Activated T-cell treated with anti-CD3 and anti-CD28 coated beads, Interleukin-2, amount 50 U/mL, for 72 hours (primary cell): Measurements from ENCODE around the gene FAM168A. TPM values are rescaled to one million over a fixed set of nuclear protein-coding genes. Genes with fewer than 3 reads are reported as not detected.

Experiments
- ATAC-seq, 2 donors: fragments of 150-1000 bp; cut with Tn5 transposase; replicated peaks in 1 of 2; 2 replicates each; pipeline ENCODE4 v1.10.0; 2021; ENCODE audit warnings: moderate library complexity in 2 of 2, mild to moderate bottlenecking in 1 of 2
- DNase-seq, 2 donors: peaks; one replicate each; pipeline ENCODE4 v3.0.0; 2021 to 2022; ENCODE audit warnings: mixed read lengths in 1 of 2
- H3K27ac Mint-ChIP-seq: one replicate; pipeline ENCODE4 v1.8.0; 2022; ENCODE audit warnings: mild to moderate bottlenecking, moderate library complexity, mixed read lengths
- H3K27me3 Mint-ChIP-seq: one replicate; pipeline ENCODE4 v1.8.0; 2022; ENCODE audit warnings: low read depth, mixed read lengths
- H3K36me3 Mint-ChIP-seq, 2 donors: one replicate each; pipeline ENCODE4 v1.8.0; 2022; ENCODE audit warnings: mixed read lengths in 2 of 2, mild to moderate bottlenecking in 1 of 2; ENCODE audit not compliant: insufficient read depth in 2 of 2
- H3K4me1 Mint-ChIP-seq: one replicate; pipeline ENCODE4 v1.8.0; 2022; ENCODE audit warnings: low read depth, mixed read lengths
- H3K4me3 Mint-ChIP-seq, 2 donors: one replicate each; pipeline ENCODE4 v1.8.0; 2022; ENCODE audit warnings: mild to moderate bottlenecking in 2 of 2, mixed read lengths in 2 of 2, moderate library complexity in 2 of 2
- H3K9me3 Mint-ChIP-seq, 2 donors: one replicate each; pipeline ENCODE4 v1.8.0; 2022; ENCODE audit warnings: mixed read lengths in 2 of 2
- total RNA-seq, 2 donors: library from RNA; stranded (reverse); gene quantifications; one replicate each; pipeline ENCODE4 v1.2.3, GENCODE V29; 2022

FAM168A gene
- total RNA-seq, 2 donors from 2014 or later: 21.5 to 23.5 TPM

DNA sequence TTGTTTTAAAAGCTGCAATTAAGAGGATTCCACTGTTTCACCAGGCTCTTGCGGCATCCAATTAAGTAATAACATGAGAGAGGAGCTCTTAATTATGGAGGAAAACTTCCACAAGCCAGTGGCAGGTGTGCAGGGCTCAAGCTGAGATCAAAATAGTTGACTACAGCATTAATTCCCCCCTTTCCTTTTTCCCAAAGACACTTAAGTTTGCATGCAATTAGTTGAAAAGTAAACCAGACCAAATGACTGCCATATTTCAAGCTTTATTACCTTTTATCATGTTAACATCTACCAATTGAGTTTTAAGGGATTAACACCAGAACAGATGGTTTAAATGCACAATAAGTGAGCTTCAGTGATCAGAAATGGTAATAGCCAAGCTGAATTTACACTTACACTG, 32.1 kb downstream of the FAM168A start:
- Mint-ChIP-seq H3K4me3 (no peak overlapping the region), H3K27me3 (no peaks in the 10 kb centered on the region), H3K27ac (no peak overlapping the region), H3K4me1 (no peaks in the 10 kb centered on the region), H3K9me3 (no peaks in the 10 kb centered on the region), H3K36me3 (no peaks in the 10 kb centered on the region)
- no peak for DNase-seq
- ATAC-seq: no peak

DNA sequence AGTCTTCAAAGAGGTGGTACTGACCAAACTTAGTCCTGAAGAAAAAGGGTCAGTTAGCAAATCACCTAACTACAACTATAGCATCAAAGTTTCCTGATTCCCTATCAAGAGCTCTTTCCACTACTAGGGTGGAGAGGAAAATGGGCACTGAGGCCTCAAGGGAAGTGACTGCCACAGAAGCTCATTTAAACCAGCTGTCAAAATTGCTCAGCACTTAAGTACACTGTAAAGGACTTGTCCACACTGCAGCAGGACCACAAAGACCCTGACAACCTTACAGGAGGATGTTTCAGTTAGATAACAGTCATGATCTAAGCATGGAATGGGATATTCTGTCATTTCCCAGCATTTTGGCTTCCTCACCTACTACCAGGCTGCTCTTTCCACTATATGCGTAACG, 33.0 kb downstream of the FAM168A start:
- no peaks in the 10 kb centered on the region for H3K4me1 Mint-ChIP-seq
- no peak overlapping the region for H3K4me3 Mint-ChIP-seq
- H3K9me3 Mint-ChIP-seq: no peaks in the 10 kb centered on the region
- no peaks in the 10 kb centered on the region for H3K36me3 Mint-ChIP-seq
- ATAC-seq (no peak), DNase-seq (no peak)
- no peaks in the 10 kb centered on the region for H3K27me3 Mint-ChIP-seq
- no peak overlapping the region for H3K27ac Mint-ChIP-seq

DNA sequence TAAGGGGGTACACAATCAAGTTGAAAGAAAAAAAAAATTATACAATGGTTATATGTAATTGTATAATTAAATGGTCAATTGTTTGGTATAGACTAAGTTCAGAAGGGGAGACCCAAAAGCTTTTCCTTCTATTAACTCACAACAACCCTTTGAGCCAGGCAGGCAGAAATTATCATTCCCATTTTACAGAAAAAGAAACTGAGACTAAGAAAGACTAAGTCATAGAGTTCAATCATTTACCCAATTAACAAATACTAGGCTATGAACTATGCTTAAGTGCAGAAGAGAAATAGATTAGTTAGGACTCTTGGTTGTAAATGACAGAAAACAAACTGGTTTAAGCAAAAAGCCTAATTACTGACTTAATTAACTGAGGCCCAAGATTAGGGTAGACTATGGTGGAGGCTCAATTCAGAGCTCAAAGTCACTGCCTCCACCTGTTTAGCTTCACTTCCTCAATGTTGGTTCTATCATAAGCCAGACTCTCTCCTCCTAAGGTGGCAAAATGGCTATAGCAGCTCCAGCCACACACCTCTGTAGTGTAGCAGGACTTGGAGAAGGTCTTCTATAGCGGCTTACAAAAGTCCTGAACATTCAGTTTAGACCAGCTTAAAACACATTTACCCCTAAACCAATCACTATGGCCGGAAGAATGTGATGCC, 34.2 kb downstream of the FAM168A start:
- Mint-ChIP-seq H3K36me3 (no peaks in the 10 kb centered on the region), H3K4me3 (no peak overlapping the region), H3K27me3 (no peaks in the 10 kb centered on the region), H3K4me1 (no peaks in the 10 kb centered on the region), H3K27ac (no peak overlapping the region), H3K9me3 (no peaks in the 10 kb centered on the region)
- DNase-seq (no peak), ATAC-seq (no peak)

DNA sequence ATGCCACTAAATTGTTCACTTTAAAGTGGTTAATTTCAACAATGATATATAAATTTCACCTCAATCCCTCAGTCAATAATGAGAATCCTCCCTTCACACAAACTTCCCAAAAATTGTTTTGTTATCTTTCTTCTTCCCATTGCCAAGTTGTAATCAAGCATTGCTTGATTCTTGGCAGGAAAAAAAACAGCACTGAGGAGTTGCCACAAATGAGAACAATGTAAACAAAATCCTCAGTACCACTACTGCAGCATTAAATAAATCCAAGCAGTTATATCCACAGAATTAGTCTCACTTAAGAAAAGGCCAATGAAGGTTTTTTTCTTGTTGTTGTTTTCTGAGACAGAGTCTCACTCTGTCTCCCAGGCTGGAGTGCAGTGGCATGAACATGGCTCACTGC, 38.2 kb downstream of the FAM168A start:
- Mint-ChIP-seq H3K27me3 (no peaks in the 10 kb centered on the region), H3K4me3 (no peak overlapping the region), H3K36me3 (peaks cover 0 to 2% of the 10 kb centered on the region in 2 donors), H3K9me3 (peaks cover 0 to 2% of the 10 kb centered on the region in 2 donors), H3K4me1 (no peaks in the 10 kb centered on the region), H3K27ac (no peak overlapping the region)
- DNase-seq (no peak), ATAC-seq (no peak)

DNA sequence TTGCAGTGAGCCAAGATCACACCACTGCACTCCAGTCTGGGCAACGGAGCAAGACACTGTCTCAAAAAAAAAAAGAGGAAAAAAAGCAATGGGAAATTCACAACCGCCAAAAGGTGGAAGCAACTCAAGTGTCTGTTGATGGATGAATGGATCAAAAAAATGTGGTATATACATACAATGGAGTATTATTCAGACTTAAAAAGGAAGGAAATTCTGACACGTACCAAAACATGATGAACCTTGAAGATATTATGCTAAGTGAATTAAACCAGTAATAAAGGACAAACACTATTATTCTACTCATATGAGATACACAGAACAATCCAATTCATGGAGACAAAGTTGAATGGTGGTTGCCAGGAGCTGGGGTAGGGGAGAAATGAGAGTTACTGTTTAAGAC, 40.9 kb downstream of the FAM168A start:
- no peak overlapping the region for H3K4me3 Mint-ChIP-seq
- H3K27ac Mint-ChIP-seq: no peak overlapping the region
- peaks cover 0 to 2% of the 10 kb centered on the region in 2 donors for H3K9me3 Mint-ChIP-seq
- H3K27me3 Mint-ChIP-seq: no peaks in the 10 kb centered on the region
- H3K36me3 Mint-ChIP-seq: peaks cover 0 to 2% of the 10 kb centered on the region in 2 donors
- H3K4me1 Mint-ChIP-seq: no peaks in the 10 kb centered on the region
- no peak for DNase-seq
- ATAC-seq: no peak

- peaks cover 10% of the 10 kb centered on the region for H3K4me1 Mint-ChIP-seq
- DNase-seq (no peak), ATAC-seq (no peak)
- H3K4me3 Mint-ChIP-seq: no peak overlapping the region
- no peaks in the 10 kb centered on the region for H3K27me3 Mint-ChIP-seq
- no peak overlapping the region for H3K27ac Mint-ChIP-seq
- peaks cover 0 to 2% of the 10 kb centered on the region in 2 donors for H3K9me3 Mint-ChIP-seq
- peaks cover 0 to 2% of the 10 kb centered on the region in 2 donors for H3K36me3 Mint-ChIP-seq
Measured at GRCh38 chr11:73555615-73556014, 42.3 kb downstream of the FAM168A start.

DNA sequence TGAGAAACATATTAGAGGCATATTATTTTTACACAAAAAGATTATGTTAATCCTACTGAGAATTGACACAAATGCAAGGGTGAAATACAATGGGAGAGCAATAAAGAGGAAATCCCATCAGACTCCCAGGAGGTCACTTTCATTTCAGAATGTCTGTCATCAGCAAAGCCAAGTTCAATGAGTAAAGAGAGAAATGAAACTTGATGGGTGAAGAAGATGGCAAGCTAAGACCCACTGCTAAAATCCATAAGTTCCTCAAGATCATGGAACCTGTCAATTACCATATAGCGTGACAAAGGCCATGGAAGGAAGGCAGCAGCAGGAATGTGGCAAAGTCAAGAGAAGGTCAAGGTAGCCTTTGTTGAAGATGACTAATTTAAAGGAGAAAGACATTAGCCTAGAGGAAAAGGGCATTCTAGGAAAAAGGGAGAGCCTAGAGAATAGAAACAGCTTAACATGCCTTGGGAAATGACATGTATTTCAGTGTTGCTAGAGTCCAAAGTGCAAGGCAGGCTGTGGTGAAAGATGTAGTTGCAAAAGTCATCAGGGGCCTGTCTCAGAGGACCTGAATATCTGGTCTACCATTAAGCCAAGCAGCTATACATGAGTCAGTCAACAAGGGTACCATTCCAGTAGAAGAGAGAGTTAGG, 43.1 kb downstream of the FAM168A start:
- Mint-ChIP-seq H3K36me3 (peaks cover 0 to 2% of the 10 kb centered on the region in 2 donors), H3K4me1 (peaks cover 17% of the 10 kb centered on the region), H3K4me3 (no peak overlapping the region), H3K9me3 (peaks cover 0 to 2% of the 10 kb centered on the region in 2 donors), H3K27ac (no peak overlapping the region), H3K27me3 (no peaks in the 10 kb centered on the region)
- no peak for ATAC-seq
- DNase-seq: no peak

DNA sequence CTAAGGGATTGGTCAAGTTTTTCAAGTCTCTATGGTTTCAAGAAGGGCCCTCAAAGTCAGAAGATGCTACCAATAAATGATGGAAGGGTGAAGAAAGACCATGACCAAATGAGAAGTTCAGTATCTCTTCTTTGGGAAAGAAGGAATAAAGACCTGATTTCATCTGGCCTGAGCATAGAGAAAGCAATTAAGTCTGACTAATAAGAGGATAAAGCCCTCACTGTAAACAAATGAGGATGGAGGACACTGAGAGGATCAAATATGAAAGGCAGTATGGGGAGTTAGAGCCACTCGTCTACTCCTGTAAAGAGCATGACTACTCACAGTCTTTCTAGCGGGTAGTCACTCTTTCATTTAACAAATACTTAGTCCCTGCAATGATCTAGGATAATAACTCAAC, 44.6 kb downstream of the FAM168A start:
- Mint-ChIP-seq H3K27ac (no peak overlapping the region), H3K36me3 (peaks cover 0 to 2% of the 10 kb centered on the region in 2 donors), H3K9me3 (peaks cover 0 to 2% of the 10 kb centered on the region in 2 donors), H3K4me1 (peaks cover 20% of the 10 kb centered on the region), H3K27me3 (no peaks in the 10 kb centered on the region), H3K4me3 (no peak overlapping the region)
- DNase-seq (no peak), ATAC-seq (no peak)

DNA sequence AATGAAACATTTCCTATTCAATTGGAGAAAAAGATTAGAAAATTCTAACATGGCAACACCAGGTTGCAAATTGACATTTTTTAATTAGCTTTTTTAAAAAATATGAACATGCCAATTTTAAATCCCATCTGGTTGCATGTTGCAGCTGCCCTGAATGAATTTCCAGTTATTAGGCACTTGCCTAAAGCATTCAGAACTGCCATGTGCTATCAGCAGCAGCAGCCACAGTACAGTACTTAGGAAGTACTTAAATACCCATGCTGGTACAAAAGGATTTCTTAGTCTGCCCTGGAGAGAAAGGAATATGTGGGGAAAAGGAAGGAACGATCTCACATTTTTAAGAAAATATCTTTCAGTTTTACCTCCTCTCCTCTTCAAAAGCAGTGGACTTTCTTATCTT, 46.2 kb downstream of the FAM168A start:
- H3K4me3 Mint-ChIP-seq: no peak overlapping the region
- H3K4me1 Mint-ChIP-seq: peaks cover 27% of the 10 kb centered on the region
- H3K9me3 Mint-ChIP-seq: peaks cover 0 to 2% of the 10 kb centered on the region in 2 donors
- H3K36me3 Mint-ChIP-seq: peaks cover 0 to 4% of the 10 kb centered on the region in 2 donors
- no peaks in the 10 kb centered on the region for H3K27me3 Mint-ChIP-seq
- DNase-seq (no peak), ATAC-seq (no peak)
- no peak overlapping the region for H3K27ac Mint-ChIP-seq

- peaks cover 27% of the 10 kb centered on the region for H3K4me1 Mint-ChIP-seq
- no peak for DNase-seq
- no peak overlapping the region for H3K27ac Mint-ChIP-seq
- ATAC-seq: no peak
- no peaks in the 10 kb centered on the region for H3K9me3 Mint-ChIP-seq
- peaks cover 0 to 2% of the 10 kb centered on the region in 2 donors for H3K36me3 Mint-ChIP-seq
- no peaks in the 10 kb centered on the region for H3K27me3 Mint-ChIP-seq
- H3K4me3 Mint-ChIP-seq: no peak overlapping the region
Measured at GRCh38 chr11:73549376-73549775, 48.5 kb downstream of the FAM168A start.

- H3K4me3 Mint-ChIP-seq: no peak overlapping the region
- H3K4me1 Mint-ChIP-seq: peaks cover 27% of the 10 kb centered on the region
- peaks cover 0 to 2% of the 10 kb centered on the region in 2 donors for H3K36me3 Mint-ChIP-seq
- no peak overlapping the region for H3K27ac Mint-ChIP-seq
- no peaks in the 10 kb centered on the region for H3K27me3 Mint-ChIP-seq
- H3K9me3 Mint-ChIP-seq: no peaks in the 10 kb centered on the region
- no peak for DNase-seq
- ATAC-seq: no peak
Measured at GRCh38 chr11:73547706-73548595, 50.0 kb downstream of the FAM168A start.

- DNase-seq (no peak), ATAC-seq (no peak)
- peaks cover 0 to 1% of the 10 kb centered on the region in 2 donors for H3K36me3 Mint-ChIP-seq
- no peaks in the 10 kb centered on the region for H3K27me3 Mint-ChIP-seq
- no peak overlapping the region for H3K4me3 Mint-ChIP-seq
- peaks cover 30% of the 10 kb centered on the region for H3K4me1 Mint-ChIP-seq
- H3K27ac Mint-ChIP-seq: no peak overlapping the region
- H3K9me3 Mint-ChIP-seq: no peaks in the 10 kb centered on the region
Measured at GRCh38 chr11:73542175-73542574, 55.7 kb downstream of the FAM168A start.

- peaks cover 0 to 3% of the 10 kb centered on the region in 2 donors for H3K9me3 Mint-ChIP-seq
- H3K27ac Mint-ChIP-seq: no peak overlapping the region
- no peaks in the 10 kb centered on the region for H3K36me3 Mint-ChIP-seq
- peaks cover 30% of the 10 kb centered on the region for H3K4me1 Mint-ChIP-seq
- no peak for DNase-seq
- no peak overlapping the region for H3K4me3 Mint-ChIP-seq
- no peak for ATAC-seq
- no peaks in the 10 kb centered on the region for H3K27me3 Mint-ChIP-seq
Measured at GRCh38 chr11:73539506-73540084, 58.3 kb downstream of the FAM168A start.
